Spleen (tissue), 11 donors: ENCODE results near the gene TMEM91. TPM values are rescaled to one million over a fixed set of nuclear protein-coding genes. Genes with fewer than 3 reads are reported as not detected.

Experiments
- DNase-seq: peaks from one replicate; pipeline ENCODE4 v3.0.0-alpha.2; 2020
- H3K27ac ChIP-seq, 8 donors: fragments of 200-600 bp; sonication (generic) in 7 of 8; 1 replicate in 4 of 8; 2 replicates in 4 of 8; pipeline versions ENCODE4 v1.5.0 to v1.8.0; 2016 to 2021; ENCODE audit warnings: inconsistent platforms in 4 of 8, mild to moderate bottlenecking in 4 of 8, moderate library complexity in 1 of 8
- H3K27me3 ChIP-seq, 7 donors: fragments of 200-600 bp; sonication (generic) in 6 of 7; replicated peaks in 1 of 7; 1 replicate in 4 of 7; 2 replicates in 3 of 7; pipeline versions ENCODE4 v1.5.0 to v1.8.0; 2016 to 2021; ENCODE audit warnings: inconsistent platforms in 3 of 7, mild to moderate bottlenecking in 1 of 7
- H3K36me3 ChIP-seq, 6 donors: fragments of 200-600 bp; sonication (generic) in 5 of 6; 1 replicate in 4 of 6; 2 replicates in 2 of 6; pipeline versions ENCODE4 v1.5.0 to v1.8.0; 2016 to 2021; ENCODE audit warnings: inconsistent platforms in 2 of 6
- H3K4me1 ChIP-seq, 6 donors: fragments of 200-600 bp; sonication (generic) in 5 of 6; 1 replicate in 3 of 6; 2 replicates in 3 of 6; pipeline versions ENCODE4 v1.5.0 to v1.8.0; 2016 to 2021; ENCODE audit warnings: inconsistent platforms in 3 of 6
- H3K4me3 ChIP-seq, 8 donors: fragments of 200-600 bp; sonication (generic) in 7 of 8; 1 replicate in 4 of 8; 2 replicates in 4 of 8; pipeline versions ENCODE4 v1.5.0 to v1.8.0; 2016 to 2021; ENCODE audit warnings: inconsistent platforms in 4 of 8, mild to moderate bottlenecking in 4 of 8, moderate library complexity in 2 of 8
- H3K9me3 ChIP-seq, 8 donors: fragments of 200-600 bp; sonication (generic) in 7 of 8; 1 replicate in 4 of 8; 2 replicates in 4 of 8; pipeline versions ENCODE4 v1.5.0 to v1.8.0; 2016 to 2021; ENCODE audit warnings: inconsistent platforms in 4 of 8
- POLR2A ChIP-seq, 3 donors: fragments of 450-650 bp; IDR thresholded peaks; one replicate each; pipeline ENCODE4 v1.5.1; 2017; ENCODE audit warnings: antibody characterized with exemption in 3 of 3, mild to moderate bottlenecking in 1 of 3
- POLR2AphosphoS5 ChIP-seq, 3 donors: sonication (generic); formaldehyde crosslinking; IDR thresholded peaks; one replicate each; pipeline ENCODE4 v1.5.1; 2017; ENCODE audit warnings: antibody characterized with exemption in 3 of 3
- WGBS, 5 donors: extraction: QIAGEN DNeasy Blood & Tissue Kit in 3 of 5; methylation state at CpG; one replicate each; pipeline versions ENCODE4 v1.1.5 to v1.1.7; 2013 to 2018; 5-methylcytosine and 5-hydroxymethylcytosine counted together
- intact Hi-C: fragments of 100-400 bp; cut with DNase I; formaldehyde crosslinking; loops from one replicate; pipeline ENCODE4 v1.15.0; 2023; ENCODE audit warnings: low total_unique reads
- polyA plus RNA-seq, 3 donors: library from polyadenylated mRNA; stranded (reverse); fragments of 200-250 nt; gene quantifications; one replicate each; pipeline ENCODE4 v1.2.1, GENCODE V29; 2013
- total RNA-seq, 7 donors: library from RNA; depleted of rRNA in 3 of 7; stranded (reverse); fragments of >200 nt in 3 of 7; fragmentation: NEBNext Ultra II Directional in 4 of 7; extraction: Animal tissue kit (Norgen Biotek cat#: 25700) in 4 of 7; gene quantifications; one replicate each; pipeline versions ENCODE4 v1.1.0 to v1.2.1, GENCODE V29; 2016 to 2021
- TF ChIP-seq, protein P1 (sequence below), 11 experiments: fragments of 200-600 bp in 7 of 11; fragments of 450-650 bp in 4 of 11; sonication (generic) in 4 of 11; IDR thresholded peaks in 8 of 11; conservative IDR thresholded peaks in 3 of 11; 1 replicate in 7 of 11; 2 replicates in 4 of 11; pipeline versions ENCODE4 v1.4.0 to v1.8.0; 2016 to 2021; ENCODE audit warnings: antibody characterized with exemption in 11 of 11, inconsistent platforms in 4 of 11, mild to moderate bottlenecking in 1 of 11
- donor health status: healthy with polysubstance abuse.
- donor health status: DM: no; HTN: no; CAD: no; lungs with moderate emphysema.
- donor health status: DM: no; HTN: no; CAD: no.
- donor health status: Bipolar disorder and iron deficiency.
- donor health status: healthy.
- donor health status: DM: no; HTN: no; CAD: no.
- donor health status: DM: yes; HTN: yes; CAD: no.

The TMEM91 gene
- total and polyA plus RNA-seq, 10 donors: 13.4 to 62.0 (median 26.0) TPM

DNA sequence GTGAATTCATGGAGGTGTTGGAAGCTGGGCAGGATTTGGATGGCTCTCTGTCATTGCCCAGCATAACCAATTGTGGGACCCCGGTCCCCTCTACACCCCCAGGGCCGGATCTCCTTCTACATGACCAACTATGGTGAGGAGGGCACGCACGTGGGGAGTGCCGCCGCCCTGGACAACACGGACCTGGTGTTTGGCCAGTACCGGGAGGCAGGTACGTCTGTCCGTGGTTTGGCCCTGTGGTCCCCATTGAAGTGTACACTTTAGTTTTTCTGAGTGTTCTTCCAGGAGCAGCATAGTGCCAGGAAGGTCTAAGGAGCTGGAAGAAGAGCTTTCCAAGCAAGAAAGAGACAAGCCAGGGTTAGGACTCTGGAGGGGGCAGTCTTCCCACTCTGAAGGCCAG lies 37.6 kb downstream of the TMEM91 start:
- 91 to 95% (median 93%) methylated on average over 8 to 10 of the region's 10 CpGs for WGBS, 5 donors
- Histone ChIP-seq H3K9me3 (no peaks in the 10 kb centered on the region), H3K27me3 (no peaks in the 10 kb centered on the region), H3K27ac (peak overlapping the region in 1 of 8 donors; percentile 35), H3K4me3 (no peak overlapping the region), H3K4me1 (peaks cover 0 to 83% (median 27%) of the 10 kb centered on the region in 6 donors), H3K36me3 (peaks cover 0 to 86% (median 63%) of the 10 kb centered on the region in 6 donors)
- TF ChIP-seq POLR2A (IDR thresholded peaks at IDR 0.05) (no peak), POLR2AphosphoS5 (IDR thresholded peaks at IDR 0.05) (peak in 1 of 3 donors; percentile 37)
- TF ChIP-seq, protein P1, sequence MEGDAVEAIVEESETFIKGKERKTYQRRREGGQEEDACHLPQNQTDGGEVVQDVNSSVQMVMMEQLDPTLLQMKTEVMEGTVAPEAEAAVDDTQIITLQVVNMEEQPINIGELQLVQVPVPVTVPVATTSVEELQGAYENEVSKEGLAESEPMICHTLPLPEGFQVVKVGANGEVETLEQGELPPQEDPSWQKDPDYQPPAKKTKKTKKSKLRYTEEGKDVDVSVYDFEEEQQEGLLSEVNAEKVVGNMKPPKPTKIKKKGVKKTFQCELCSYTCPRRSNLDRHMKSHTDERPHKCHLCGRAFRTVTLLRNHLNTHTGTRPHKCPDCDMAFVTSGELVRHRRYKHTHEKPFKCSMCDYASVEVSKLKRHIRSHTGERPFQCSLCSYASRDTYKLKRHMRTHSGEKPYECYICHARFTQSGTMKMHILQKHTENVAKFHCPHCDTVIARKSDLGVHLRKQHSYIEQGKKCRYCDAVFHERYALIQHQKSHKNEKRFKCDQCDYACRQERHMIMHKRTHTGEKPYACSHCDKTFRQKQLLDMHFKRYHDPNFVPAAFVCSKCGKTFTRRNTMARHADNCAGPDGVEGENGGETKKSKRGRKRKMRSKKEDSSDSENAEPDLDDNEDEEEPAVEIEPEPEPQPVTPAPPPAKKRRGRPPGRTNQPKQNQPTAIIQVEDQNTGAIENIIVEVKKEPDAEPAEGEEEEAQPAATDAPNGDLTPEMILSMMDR (IDR thresholded peaks at IDR 0.05 in 8 of 11, conservative IDR thresholded peaks at IDR 0.05 in 3 of 11): no peak
- no peak for DNase-seq
- intact Hi-C loops: no loop called here

DNA sequence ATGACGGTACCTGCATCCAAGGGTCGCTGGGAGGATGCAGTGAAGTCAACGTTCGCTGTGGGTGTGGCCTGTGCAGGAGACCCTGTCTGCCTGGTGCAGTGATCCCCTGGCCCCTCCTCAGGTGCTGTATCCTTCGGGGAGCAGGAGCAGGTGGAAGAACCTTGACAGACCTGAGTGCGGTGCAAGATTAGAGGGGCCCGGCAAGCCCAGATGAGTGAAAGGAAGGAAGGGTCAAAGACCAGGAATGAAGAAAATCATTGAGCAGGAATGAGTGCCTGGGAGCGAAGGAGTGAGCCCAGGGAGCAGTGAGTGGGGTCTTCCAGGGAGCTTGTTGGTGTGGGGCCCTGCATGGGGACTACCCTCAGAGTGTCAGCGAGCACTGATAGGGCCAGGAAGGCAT lies 38.1 kb downstream of the TMEM91 start:
- H3K4me3 ChIP-seq: no peak overlapping the region
- WGBS, 5 donors: 84 to 95% (median 89%) methylated on average over 9 of the region's 9 CpGs
- intact Hi-C loops: no loop called here
- DNase-seq: no peak
- TF ChIP-seq POLR2A (IDR thresholded peaks at IDR 0.05) (no peak), POLR2AphosphoS5 (IDR thresholded peaks at IDR 0.05) (no peak)
- TF ChIP-seq, protein P1 (IDR thresholded peaks at IDR 0.05 in 8 of 11, conservative IDR thresholded peaks at IDR 0.05 in 3 of 11): no peak
- peak overlapping the region in 1 of 8 donors; percentile 58 for H3K27ac ChIP-seq
- no peaks in the 10 kb centered on the region for H3K9me3 ChIP-seq
- H3K4me1 ChIP-seq: peaks cover 0 to 83% (median 23%) of the 10 kb centered on the region in 6 donors
- no peaks in the 10 kb centered on the region for H3K27me3 ChIP-seq
- peaks cover 0 to 91% (median 68%) of the 10 kb centered on the region in 6 donors for H3K36me3 ChIP-seq

DNA sequence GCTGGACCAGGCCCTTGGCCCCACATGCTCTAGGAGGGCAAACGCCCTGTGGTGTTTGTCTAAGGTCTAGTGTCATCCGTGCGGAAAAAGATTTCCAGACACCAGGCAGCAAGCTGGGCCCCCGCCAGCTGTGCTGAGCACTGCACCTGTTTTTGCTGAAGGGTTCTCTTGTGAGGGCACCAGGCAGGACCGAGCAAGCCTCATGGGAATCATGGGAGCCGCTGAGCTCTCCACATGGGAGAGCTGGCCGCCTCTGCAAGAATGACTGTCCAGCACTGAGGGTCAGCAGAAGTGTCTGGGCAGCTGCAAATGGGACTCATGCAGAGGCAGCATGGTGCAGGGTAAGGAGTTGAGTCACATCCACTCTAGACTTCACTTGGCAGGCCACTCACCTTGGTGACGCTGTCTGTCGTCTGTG lies 38.8 kb downstream of the TMEM91 start:
- Histone ChIP-seq H3K4me3 (no peak overlapping the region), H3K27ac (peak overlapping the region in 1 of 8 donors; percentile 58), H3K4me1 (peaks cover 0 to 83% (median 27%) of the 10 kb centered on the region in 6 donors), H3K9me3 (no peaks in the 10 kb centered on the region), H3K36me3 (peaks cover 0 to 98% (median 75%) of the 10 kb centered on the region in 6 donors), H3K27me3 (no peaks in the 10 kb centered on the region)
- TF ChIP-seq, protein P1 (IDR thresholded peaks at IDR 0.05 in 8 of 11, conservative IDR thresholded peaks at IDR 0.05 in 3 of 11): no peak
- TF ChIP-seq POLR2AphosphoS5 (IDR thresholded peaks at IDR 0.05) (no peak), POLR2A (IDR thresholded peaks at IDR 0.05) (no peak)
- DNase-seq: no peak
- 92 to 98% (median 94%) methylated on average over 6 to 9 of the region's 9 CpGs for WGBS, 5 donors
- intact Hi-C loops: loop anchor here (5.0 kb wide), 1 partner anchor 38 kb away; the partner anchor contains the start of gene TMEM91

DNA sequence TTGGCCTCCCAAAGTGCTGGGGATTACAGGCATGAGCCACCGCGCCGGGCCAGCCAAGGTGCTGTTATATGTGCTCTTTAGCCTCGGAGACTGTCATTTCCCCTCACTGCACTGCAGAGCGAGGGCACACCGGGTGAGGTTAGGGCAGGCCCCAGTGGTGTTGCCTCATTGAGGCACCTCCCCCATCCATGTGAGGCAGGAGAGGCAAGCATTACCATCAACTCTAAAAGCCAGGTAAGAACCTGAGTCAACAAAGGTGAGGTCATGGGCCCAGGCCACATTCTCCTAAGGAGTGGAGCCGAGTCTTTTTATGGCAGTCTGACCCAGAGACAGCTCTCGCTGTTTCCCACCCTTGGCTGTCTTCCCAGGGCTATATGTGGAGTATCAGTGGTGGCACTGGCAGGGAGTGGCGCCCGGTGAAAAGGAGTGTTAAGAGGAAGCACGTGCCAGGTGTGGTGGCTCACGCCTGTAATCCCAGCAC lies 39.9 kb downstream of the TMEM91 start:
- TF ChIP-seq POLR2AphosphoS5 (IDR thresholded peaks at IDR 0.05): peak in 2 of 3 donors; percentile 13 to 20
- TF ChIP-seq, protein P1 (IDR thresholded peaks at IDR 0.05 in 8 of 11, conservative IDR thresholded peaks at IDR 0.05 in 3 of 11): no peak
- Histone ChIP-seq H3K27ac (peak overlapping the region in 2 of 8 donors; percentile 30 to 58), H3K27me3 (no peaks in the 10 kb centered on the region), H3K36me3 (peaks cover 0 to 99% (median 80%) of the 10 kb centered on the region in 6 donors), H3K4me1 (peaks cover 0 to 83% (median 23%) of the 10 kb centered on the region in 6 donors), H3K9me3 (no peaks in the 10 kb centered on the region), H3K4me3 (no peak overlapping the region)
- intact Hi-C loops: loop anchor here (5.0 kb wide), 1 partner anchor 39 kb away; the partner anchor contains the start of gene TMEM91
- WGBS, 5 donors: 74 to 94% (median 81%) methylated on average over 12 of the region's 12 CpGs
- DNase-seq: no peak
